Choroid plexus epithelial cell (primary cell): ENCODE data around the gene ALLC.

Experiments
- DNase-seq: peaks from one replicate; pipeline ENCODE4 v3.0.0-alpha.2; 2010; ENCODE audit warnings: low read depth
- H3K4me3 ChIP-seq: 2 replicates; pipeline ENCODE4 v1.5.1; 2011; ENCODE audit warnings: low read depth, mild to moderate bottlenecking, control low read depth, low read length, moderate library complexity
- TF ChIP-seq, protein P1 (sequence below): conservative IDR thresholded peaks from 2 replicates; pipeline ENCODE4 v1.5.1; 2011; ENCODE audit warnings: low read depth, mild to moderate bottlenecking, control low read depth, inconsistent platforms, low read length, moderate library complexity

The ALLC gene

DNA sequence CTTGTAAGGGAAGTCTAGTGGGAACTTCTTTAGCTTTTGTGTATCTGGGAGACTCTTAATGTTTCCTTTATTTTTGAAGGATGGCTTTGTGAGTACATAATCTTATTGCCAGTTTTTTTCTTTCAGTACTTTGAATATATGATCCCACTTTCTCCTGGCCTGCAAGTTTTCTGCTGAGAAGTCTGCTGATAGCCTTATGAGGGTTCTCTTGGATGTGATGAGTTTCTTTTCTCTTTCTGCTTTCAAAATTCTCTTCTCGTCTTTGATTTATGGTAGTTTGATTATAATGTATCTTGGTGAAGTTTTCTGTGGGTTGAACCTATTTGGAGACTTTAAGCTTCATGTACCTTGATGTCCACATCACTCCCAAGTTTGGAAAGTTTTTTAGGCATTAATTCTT lies 35.0 kb upstream of the ALLC start:
- H3K4me3 ChIP-seq: no peak overlapping the region
- TF ChIP-seq, protein P1, sequence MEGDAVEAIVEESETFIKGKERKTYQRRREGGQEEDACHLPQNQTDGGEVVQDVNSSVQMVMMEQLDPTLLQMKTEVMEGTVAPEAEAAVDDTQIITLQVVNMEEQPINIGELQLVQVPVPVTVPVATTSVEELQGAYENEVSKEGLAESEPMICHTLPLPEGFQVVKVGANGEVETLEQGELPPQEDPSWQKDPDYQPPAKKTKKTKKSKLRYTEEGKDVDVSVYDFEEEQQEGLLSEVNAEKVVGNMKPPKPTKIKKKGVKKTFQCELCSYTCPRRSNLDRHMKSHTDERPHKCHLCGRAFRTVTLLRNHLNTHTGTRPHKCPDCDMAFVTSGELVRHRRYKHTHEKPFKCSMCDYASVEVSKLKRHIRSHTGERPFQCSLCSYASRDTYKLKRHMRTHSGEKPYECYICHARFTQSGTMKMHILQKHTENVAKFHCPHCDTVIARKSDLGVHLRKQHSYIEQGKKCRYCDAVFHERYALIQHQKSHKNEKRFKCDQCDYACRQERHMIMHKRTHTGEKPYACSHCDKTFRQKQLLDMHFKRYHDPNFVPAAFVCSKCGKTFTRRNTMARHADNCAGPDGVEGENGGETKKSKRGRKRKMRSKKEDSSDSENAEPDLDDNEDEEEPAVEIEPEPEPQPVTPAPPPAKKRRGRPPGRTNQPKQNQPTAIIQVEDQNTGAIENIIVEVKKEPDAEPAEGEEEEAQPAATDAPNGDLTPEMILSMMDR: no peak
- DNase-seq: no peak

DNA sequence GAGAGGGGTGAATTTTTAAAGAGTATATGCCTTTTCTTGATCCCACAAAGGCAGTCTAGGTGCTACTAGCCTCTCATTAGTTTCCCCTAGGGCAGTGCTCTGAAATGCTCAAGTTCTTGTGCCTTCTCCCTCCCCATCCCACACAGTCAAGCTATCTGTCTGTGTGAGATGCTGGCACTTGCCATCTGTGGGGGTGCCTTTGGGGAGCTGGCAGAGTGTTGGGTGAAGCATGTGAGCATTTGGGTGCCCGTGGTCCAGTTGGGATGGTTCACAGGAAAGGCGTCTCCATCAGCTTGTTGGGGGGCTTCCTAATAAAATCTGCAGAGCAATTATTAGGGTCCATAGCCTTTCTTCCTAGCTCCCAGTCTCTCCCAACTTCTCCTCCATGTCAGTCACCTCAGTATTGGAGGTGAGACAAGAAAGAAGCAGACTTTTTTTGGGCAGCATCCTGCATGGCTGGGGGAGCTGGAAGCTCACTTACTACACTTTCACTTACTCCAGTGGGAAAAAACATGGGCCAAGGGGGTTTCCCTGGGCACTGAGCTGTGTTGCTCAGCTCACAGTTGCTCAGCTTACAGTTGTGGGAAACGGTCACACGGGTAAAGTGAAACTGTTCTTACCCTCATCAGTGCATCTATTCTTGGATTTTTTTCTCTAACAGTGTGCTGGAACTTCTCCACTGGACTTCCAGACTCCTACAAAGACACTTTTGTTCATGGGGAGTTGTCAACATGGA lies 33.8 kb upstream of the ALLC start:
- H3K4me3 ChIP-seq: no peak overlapping the region
- DNase-seq: peak; percentile 20
- TF ChIP-seq, protein P1: no peak

DNA sequence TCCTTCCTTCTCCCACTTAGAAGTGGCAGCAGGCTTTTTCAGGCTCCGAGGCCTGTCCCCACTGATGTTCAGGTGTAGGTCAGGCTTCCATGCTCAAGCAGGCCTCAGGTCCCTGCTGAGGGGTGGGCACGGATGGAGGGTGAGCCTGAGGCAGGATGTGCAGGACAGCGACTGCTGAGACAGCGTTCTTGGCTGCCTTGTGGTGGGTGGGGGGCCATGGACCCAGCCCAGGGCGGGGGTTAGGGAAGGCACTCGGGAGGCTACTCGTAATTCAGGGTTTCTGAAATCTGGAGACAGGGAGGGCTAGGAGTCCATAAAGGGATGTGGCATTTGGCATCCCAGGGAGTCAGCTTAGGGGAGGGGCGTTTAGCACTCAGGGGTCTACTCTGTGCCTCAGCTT lies 32.8 kb upstream of the ALLC start:
- TF ChIP-seq, protein P1: no peak
- DNase-seq: no peak
- H3K4me3 ChIP-seq: no peak overlapping the region

DNA sequence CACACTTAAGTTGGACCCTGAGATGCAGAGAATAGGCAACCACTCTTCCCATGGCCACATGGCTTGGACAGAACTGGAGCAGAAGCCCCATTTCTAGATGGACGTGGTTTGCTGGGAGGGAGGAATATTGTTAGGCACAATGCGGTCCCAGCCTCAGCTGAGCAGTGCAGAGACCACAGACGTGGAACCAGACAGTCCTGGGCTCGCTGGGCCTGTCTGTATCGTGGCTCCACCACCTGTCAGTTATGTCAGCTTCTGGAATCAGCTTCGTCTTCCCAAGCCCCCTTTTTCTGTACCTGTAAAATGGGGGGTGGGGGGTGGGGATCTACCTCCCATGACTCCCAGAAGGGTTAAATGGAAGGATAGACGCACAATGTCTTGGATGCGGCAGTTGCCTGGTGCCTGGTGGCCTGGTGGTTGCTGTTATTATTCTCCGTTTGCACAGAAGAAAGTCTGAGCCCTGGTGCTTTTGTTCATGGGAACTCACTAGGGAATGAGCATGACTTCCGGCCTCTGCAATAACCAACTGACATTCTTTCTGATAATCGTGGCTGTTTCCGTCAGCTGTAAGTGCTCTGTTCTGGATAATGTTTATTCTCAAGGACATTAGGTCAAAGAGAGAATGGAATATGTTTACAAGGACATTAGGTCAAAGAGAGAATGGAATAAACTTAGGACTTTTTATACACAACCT lies 31.7 kb upstream of the ALLC start:
- DNase-seq: peak; percentile 92
- H3K4me3 ChIP-seq: no peak overlapping the region
- TF ChIP-seq, protein P1: no peak

DNA sequence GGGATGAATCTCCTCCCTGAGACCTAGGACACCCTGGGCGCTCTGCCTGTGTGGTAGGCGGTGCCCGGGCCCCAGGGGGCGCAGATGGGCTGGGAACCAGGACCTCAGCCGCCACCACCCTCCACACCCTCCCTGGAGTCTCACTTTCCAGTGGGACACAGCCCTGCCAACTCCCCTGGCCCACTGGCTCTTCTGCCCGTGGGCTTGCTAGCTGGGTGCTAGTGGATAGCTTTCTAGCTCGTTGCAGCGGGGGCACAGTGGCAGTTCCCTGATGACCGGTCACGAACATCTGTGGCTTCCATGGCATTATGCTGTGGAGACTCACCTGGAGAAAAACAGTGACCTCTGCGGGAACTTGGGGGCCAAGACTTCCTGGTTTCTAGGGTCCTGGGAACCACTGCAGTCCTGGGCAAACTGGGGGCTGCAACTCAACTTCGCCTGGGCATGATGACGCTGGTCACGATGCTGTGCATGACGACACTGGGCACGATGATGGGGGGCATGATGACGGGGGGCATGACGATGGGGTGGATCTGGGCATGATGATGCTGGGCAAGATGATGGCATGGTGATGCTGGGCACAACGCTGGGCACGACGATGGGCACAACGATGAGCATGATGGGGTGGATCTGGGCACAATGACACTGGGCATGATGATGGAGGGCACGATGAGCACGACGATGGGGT lies 31.0 kb upstream of the ALLC start:
- TF ChIP-seq, protein P1: peak; percentile 23
- no peak for DNase-seq
- H3K4me3 ChIP-seq: no peak overlapping the region

DNA sequence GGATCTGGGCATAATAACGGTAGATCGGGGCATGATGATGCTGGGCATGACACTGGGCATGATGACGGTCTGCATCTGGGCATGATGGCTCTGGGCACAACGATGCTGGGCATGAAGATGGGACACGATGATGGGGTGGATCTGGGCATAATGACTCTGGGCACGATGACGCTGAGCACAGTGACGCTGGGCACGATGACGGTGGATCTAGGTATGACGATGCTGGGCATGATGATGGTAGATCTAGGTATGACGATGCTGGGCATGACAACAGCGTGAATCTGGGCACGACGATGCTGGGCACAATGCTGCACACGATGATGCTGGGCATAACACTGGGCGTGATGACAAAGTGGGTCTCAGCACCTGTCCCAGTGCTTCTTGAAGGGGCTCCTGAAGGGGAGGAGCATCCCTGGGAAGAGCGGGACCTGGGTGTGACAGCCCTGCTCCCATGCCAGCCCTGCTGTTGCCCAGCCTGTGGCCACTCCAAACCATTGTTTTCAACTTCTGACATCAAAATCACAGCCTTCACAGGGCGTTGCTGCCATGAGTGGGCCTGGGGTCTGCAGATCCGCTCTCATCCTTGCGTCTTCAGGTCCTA lies 30.4 kb upstream of the ALLC start:
- TF ChIP-seq, protein P1: no peak

More for the DNA sequence above, 30.4 kb upstream of the ALLC start:
- no peak for DNase-seq
- H3K4me3 ChIP-seq: no peak overlapping the region
